RWPE1 (cell line): ENCODE measurements around the gene NTF4.

Experiments
- CTCF ChIA-PET: fragments of 350-600 bp; sonication (Branson Sonifier 250); formaldehyde crosslinking; extraction: SDS; loops from one replicate; lab custom pipeline; 2021; lab: Yijun Ruan, JAX
- POLR2A ChIA-PET: fragments of 400-600 bp; formaldehyde crosslinking; extraction: SDS; loops from one replicate; lab custom pipeline; 2020; ENCODE audit warnings: antibody characterized with exemption; ENCODE audit not compliant: low non-redundant PET; lab: Yijun Ruan, JAX
- DNase-seq: peaks from one replicate; pipeline ENCODE4 v3.0.0; 2012; ENCODE audit warnings: low spot score
- H3K27ac ChIP-seq: fragments of 450-650 bp; 2 replicates; pipeline ENCODE4 v1.5.1; 2017
- TF ChIP-seq, protein P1 (sequence below): fragments of 450-650 bp; conservative IDR thresholded peaks from 2 replicates; pipeline ENCODE4 v1.5.1; 2017; ENCODE audit warnings: low read depth, mild to moderate bottlenecking

NTF4 gene

DNA sequence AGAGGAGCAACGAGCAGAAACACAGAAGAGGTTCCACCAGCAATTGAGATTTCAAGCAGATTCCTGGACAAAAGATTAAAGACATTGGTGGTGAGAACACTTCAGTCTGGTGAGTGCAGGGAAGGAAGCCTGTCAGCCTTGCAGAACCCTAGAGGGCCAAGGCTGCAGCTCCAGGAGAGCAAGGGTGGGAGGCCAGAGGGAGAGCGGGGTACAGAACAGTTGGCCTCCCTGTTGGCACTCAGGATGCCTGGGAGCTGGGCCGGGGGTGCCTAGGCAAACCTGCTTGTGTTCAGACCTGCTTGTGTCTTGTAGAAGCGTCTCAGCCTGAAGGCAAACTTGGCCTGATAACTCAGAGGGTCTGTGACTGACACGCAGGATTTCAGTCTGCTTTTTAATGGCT is 44.4 kb upstream of the NTF4 start:
- TF ChIP-seq, protein P1, sequence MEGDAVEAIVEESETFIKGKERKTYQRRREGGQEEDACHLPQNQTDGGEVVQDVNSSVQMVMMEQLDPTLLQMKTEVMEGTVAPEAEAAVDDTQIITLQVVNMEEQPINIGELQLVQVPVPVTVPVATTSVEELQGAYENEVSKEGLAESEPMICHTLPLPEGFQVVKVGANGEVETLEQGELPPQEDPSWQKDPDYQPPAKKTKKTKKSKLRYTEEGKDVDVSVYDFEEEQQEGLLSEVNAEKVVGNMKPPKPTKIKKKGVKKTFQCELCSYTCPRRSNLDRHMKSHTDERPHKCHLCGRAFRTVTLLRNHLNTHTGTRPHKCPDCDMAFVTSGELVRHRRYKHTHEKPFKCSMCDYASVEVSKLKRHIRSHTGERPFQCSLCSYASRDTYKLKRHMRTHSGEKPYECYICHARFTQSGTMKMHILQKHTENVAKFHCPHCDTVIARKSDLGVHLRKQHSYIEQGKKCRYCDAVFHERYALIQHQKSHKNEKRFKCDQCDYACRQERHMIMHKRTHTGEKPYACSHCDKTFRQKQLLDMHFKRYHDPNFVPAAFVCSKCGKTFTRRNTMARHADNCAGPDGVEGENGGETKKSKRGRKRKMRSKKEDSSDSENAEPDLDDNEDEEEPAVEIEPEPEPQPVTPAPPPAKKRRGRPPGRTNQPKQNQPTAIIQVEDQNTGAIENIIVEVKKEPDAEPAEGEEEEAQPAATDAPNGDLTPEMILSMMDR, result no peak
- ChIA-PET POLR2A (no interaction called here), CTCF (interaction anchor here (0.8 kb wide), 1 partner anchor 11 kb away, joined by 4 read pairs; no protein-coding TSS in a partner anchor)
- H3K27ac ChIP-seq, result peak overlapping the region; percentile 50
- no peak for DNase-seq

DNA sequence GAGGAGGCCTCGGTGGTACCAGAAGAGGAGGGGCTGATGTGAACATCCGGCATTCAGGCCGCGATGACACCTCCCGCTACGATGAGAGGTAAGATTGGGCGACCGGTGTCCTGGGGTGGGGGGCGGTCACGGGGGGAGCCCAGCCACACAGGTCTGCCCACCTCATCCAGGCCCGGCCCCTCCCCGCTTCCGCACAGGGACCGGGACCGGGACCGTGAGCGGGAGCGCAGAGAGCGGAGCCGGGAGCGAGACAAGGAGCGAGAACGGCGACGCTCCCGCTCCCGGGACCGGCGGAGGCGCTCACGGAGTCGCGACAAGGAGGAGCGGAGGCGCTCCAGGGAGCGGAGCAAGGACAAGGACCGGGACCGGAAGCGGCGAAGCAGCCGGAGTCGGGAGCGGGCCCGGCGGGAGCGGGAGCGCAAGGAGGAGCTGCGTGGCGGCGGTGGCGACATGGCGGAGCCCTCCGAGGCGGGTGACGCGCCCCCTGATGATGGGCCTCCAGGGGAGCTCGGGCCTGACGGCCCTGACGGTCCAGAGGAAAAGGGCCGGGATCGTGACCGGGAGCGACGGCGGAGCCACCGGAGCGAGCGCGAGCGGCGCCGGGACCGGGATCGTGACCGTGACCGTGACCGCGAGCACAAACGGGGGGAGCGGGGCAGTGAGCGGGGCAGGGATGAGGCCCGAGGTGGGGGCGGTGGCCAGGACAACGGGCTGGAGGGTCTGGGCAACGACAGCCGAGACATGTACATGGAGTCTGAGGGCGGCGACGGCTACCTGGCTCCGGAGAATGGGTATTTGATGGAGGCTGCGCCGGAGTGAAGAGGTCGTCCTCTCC is 43.2 kb upstream of the NTF4 start:
- H3K27ac ChIP-seq, result peak overlapping the region; percentile 50
- TF ChIP-seq, protein P1, result no peak
- DNase-seq, result no peak
- POLR2A ChIA-PET, result no interaction called here
- CTCF ChIA-PET, result no interaction called here

DNA sequence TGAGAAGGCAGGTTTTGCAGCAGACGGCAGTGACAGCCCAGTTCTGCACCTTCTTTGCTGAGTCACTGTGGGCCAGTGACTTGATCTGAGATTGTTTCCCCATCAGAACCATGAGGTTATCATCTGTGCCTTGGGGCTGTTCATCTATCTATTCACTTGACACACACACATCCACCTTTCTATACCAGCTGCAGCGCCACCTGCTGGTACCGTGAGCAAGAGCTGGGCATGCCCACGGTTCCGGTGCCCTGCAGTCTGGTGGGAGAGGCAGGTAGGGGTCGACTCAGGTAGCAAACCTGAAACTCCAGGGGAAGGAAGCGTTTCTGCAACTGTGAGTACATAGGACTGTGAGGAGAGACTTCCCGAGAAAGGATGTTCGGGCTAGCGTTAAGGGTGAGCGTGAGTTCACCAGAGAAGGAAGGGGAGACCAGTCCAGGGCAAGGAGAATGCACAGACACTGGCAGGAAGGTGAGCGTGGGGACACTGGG is 42.1 kb upstream of the NTF4 start:
- no peak for DNase-seq
- CTCF ChIA-PET, result interaction anchor here (0.6 to 1.7 kb wide), 6 partner anchors 10 to 507 kb away, joined by 3 to 10 read pairs (median 4); partner anchors contain the start of gene PPFIA3
- H3K27ac ChIP-seq, result peak overlapping the region; percentile 17; the same call in 1 of the 2 replicates
- POLR2A ChIA-PET, result no interaction called here
- TF ChIP-seq, protein P1, result peak; percentile 85

DNA sequence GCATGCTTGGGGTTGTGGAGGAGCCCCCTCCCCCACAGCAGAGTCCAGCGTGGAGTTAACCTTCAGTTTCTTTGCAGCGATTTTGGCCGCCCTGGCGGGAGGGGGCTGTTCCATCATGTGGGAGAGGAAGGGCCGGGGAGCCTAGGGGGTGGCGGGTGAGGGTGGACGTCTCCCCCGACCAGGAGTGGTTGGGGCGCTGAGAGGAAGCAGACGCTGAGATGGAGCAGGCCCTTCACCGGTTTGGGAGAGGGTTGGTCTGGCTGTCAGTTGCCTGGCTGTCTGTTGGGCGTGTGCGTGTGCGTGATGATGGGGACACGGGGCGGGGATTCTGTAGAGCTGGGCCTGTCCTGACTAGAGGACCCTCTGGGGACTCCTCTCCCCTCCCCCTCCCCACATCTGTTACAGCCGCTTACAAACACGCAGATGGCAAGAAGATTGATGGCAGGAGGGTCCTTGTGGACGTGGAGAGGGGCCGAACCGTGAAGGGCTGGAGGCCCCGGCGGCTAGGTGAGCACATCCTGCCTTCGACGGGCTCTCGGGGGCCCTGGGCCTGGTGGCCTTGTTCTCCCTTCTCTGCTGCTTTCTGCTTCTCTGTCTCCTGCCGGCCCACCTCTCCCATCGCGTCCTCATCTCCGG is 39.7 kb upstream of the NTF4 start:
- DNase-seq, result no peak
- ChIA-PET CTCF (no interaction called here), POLR2A (no interaction called here)
- peak overlapping the region; percentile 40 for H3K27ac ChIP-seq
- TF ChIP-seq, protein P1, result no peak

DNA sequence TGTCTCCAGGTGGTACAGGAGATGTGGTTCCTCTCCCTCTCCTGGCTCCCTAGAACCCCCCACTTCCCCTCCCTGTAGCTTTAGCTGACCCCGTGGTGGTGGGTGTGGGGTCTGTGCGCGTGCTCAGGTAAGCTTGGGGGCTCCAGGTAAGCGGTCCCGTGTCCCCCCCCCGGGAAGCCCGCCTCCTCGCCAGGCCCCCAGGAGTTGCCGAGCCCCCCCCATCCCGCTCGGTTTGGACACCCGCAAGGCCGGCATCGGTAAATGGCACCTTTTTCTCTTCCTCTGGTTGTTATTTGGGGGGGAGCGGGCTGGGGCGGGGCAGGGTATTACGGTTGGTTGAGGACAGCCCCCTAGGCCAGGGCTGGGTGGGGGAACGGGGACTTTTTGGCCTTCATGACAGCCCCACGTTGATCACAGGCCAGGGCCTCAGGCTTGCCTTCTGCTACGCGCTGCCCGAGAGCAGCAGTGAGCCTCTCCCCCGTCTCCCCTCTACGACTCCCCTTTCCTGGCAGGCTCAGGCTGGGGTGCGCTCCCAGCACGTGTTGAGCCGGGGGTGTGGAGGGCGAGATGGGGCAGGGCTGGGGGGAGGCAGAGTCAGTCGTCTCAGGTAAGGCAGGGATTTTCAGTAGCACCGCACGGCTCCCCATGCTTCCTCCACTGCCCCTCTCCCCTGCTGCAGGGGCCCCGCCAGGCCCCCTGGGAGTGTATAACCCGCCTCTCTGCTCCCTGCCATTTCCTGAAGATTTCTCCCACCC is 38.9 kb upstream of the NTF4 start:
- CTCF ChIA-PET, result no interaction called here
- TF ChIP-seq, protein P1, result no peak
- H3K27ac ChIP-seq, result peak overlapping the region; percentile 40
- DNase-seq, result no peak
- POLR2A ChIA-PET, result no interaction called here

DNA sequence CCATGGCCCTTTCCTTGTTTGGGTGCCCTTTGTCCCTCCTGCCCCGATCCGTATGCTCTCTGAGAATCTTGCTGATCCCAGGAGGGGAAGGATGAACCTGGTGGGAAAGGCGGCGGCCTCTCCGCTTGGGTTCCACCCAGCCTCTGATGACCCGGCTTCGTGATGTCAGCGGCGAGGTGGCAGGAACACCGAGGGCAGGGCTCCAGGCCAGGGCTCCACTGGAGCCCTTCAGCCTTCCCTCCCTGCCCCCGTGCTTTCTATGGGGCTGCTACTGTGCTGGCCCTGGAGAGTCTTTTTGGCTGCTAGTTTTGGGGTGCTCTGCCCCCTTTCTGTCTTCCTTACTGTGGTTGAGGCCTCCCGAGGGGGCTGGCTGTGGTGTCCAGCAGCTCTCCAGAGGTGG is 37.7 kb upstream of the NTF4 start:
- POLR2A ChIA-PET, result no interaction called here
- DNase-seq, result no peak

More for the DNA sequence above, 37.7 kb upstream of the NTF4 start:
- CTCF ChIA-PET, result no interaction called here
- TF ChIP-seq, protein P1, result no peak
- peak overlapping the region; percentile 34 for H3K27ac ChIP-seq
